ENCODE data around the gene KIF6.
"Not testable (repeated sequence)": the region's sequence is repeated elsewhere in the genome, so short reads cannot be mapped to it uniquely, and the experiment has no call there.

KIF6 gene

DNA sequence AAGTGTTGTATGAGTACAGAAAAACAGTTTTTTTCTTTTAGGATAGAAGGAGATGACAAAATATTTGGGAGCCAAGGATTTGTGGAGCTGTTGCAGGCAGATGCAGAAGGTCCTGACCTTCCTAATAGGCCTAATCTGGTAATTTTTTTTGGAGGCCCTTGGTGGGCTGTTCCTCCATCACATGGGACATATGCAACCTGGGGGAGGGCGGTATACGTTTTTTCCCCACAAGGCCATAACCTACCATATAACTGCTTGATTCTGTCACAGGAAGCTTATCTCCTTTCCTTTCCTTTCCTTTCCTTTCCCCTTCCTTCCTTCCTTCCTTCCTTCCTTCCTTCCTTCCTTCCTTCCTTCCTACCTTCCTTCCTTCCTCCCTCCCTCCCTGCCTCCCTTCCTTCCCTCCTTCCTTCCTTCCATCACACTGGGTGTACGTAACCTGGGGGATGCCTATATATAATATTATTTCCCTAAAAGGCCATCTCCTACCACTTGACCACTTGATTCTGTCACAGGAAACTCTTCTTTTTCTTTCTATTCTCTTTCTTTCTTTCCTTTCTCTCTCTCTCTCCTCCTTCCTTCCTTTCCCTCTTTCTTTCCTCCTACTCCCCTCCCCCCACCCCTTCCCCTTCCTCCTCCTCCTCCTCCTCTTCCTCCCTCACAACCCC is 217.7 kb downstream of the KIF6 start:
- no peaks in the 10 kb centered on the region for H3K4me1 ChIP-seq (ENCODE audit: control insufficient read depth, insufficient read depth, low read length)
- no peak overlapping the region for H3K9ac ChIP-seq (ENCODE audit: low read depth, low read length)
- no peak overlapping the region for H3K4me3 ChIP-seq (ENCODE audit: low read depth, low read length)
- peaks cover 4% of the 10 kb centered on the region for H3K36me3 ChIP-seq (ENCODE audit: control insufficient read depth, insufficient read depth, low read length)
- peaks cover 3% of the 10 kb centered on the region for H3K9me3 ChIP-seq (ENCODE audit: control insufficient read depth, insufficient read depth, low read length)
- no peaks in the 10 kb centered on the region for H3K27me3 ChIP-seq (ENCODE audit: control insufficient read depth, insufficient read depth, low read length)

DNA sequence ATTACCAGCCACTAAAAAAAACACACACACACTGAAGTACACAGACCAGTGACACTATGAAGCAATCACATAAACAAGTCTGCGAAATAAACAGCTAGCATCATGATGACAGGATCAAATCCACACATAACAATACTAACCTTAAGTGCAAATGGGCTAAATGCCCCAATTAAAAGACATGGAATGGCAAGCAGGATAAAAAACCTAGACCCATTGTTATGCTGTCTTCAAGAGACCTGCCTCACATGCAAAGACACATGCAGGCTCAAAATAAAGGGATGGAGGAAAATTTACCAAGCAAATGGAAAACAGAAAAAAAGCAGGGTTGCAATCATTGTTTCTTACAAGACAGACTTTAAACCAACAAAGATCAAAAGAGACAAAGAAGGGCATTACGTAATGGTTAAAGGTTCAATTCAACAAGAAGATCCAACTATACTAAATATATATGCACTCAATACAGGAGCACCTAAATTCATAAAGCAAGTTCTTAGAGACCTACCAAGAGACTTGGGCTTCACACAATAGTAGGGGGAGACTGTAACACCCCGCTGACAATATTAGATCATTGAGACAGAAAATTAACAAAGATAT is 222.7 kb downstream of the KIF6 start:
- not testable (repeated sequence) for H3K4me3 ChIP-seq (ENCODE audit: low read depth, low read length); H3K9me3 ChIP-seq (ENCODE audit: control insufficient read depth, insufficient read depth, low read length); H3K9ac ChIP-seq (ENCODE audit: low read depth, low read length); H3K4me1 ChIP-seq (ENCODE audit: control insufficient read depth, insufficient read depth, low read length); H3K36me3 ChIP-seq (ENCODE audit: control insufficient read depth, insufficient read depth, low read length); H3K27me3 ChIP-seq (ENCODE audit: control insufficient read depth, insufficient read depth, low read length)

DNA sequence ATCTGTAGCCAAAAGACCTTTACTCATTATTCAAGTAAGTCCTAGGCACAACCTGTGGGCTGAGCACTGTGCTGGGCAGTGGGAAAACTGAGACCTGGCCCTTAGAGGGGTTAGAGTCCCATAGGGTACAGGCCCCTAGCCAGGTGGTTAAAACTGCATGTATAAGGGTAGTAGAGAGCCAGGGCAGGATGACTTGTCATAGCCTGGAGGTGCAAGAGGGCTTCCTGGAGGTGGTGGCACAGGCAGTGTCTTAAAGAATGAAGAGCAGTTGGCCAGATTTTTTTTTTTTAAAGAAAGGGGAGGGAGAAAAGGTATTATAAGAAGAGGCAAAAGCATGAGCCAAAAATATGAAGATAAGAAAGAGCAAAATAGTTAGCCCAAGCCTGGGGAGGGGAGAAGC is 226.2 kb downstream of the KIF6 start:
- Histone ChIP-seq H3K36me3 (ENCODE audit: control insufficient read depth, insufficient read depth, low read length) (no peaks in the 10 kb centered on the region), H3K9me3 (ENCODE audit: control insufficient read depth, insufficient read depth, low read length) (peaks cover 5% of the 10 kb centered on the region), H3K4me1 (ENCODE audit: control insufficient read depth, insufficient read depth, low read length) (peaks cover 7% of the 10 kb centered on the region), H3K9ac (ENCODE audit: low read depth, low read length) (no peak overlapping the region), H3K4me3 (ENCODE audit: low read depth, low read length) (no peak overlapping the region), H3K27me3 (ENCODE audit: control insufficient read depth, insufficient read depth, low read length) (no peaks in the 10 kb centered on the region)

- peaks cover 5% of the 10 kb centered on the region for H3K9me3 ChIP-seq (ENCODE audit: control insufficient read depth, insufficient read depth, low read length)
- no peak overlapping the region for H3K9ac ChIP-seq (ENCODE audit: low read depth, low read length)
- H3K4me3 ChIP-seq (ENCODE audit: low read depth, low read length), result no peak overlapping the region
- H3K4me1 ChIP-seq (ENCODE audit: control insufficient read depth, insufficient read depth, low read length), result peaks cover 7% of the 10 kb centered on the region
- H3K27me3 ChIP-seq (ENCODE audit: control insufficient read depth, insufficient read depth, low read length), result no peaks in the 10 kb centered on the region
- H3K36me3 ChIP-seq (ENCODE audit: control insufficient read depth, insufficient read depth, low read length), result no peaks in the 10 kb centered on the region
Measured at GRCh38 chr6:39498096-39498495, 227.1 kb downstream of the KIF6 start.

GRCh38 chr6:39496915-39497314 is 228.3 kb downstream of the KIF6 start:
- no peak overlapping the region for H3K9ac ChIP-seq (ENCODE audit: low read depth, low read length)
- H3K4me1 ChIP-seq (ENCODE audit: control insufficient read depth, insufficient read depth, low read length), result peaks cover 7% of the 10 kb centered on the region
- peaks cover 5% of the 10 kb centered on the region for H3K9me3 ChIP-seq (ENCODE audit: control insufficient read depth, insufficient read depth, low read length)
- no peaks in the 10 kb centered on the region for H3K36me3 ChIP-seq (ENCODE audit: control insufficient read depth, insufficient read depth, low read length)
- H3K4me3 ChIP-seq (ENCODE audit: low read depth, low read length), result no peak overlapping the region
- no peaks in the 10 kb centered on the region for H3K27me3 ChIP-seq (ENCODE audit: control insufficient read depth, insufficient read depth, low read length)

DNA sequence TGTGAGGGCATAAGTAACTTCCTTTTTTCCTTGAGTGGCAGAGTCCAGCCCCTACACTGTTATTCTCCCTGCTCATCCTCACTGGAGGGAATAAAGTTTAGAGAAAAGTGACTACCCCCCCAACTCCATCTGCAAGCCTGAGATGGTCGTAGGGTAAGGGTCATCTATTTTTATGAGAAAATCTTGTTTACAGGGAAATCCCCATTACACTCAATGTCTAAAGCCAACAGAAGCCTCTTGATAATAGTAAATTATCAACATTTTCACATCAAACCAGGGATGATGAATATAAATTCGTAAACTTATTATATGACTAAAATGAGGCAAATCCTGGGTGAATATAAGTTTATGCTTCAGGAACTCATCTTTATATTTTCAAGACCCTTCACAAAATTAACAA is 228.8 kb downstream of the KIF6 start:
- H3K9me3 ChIP-seq (ENCODE audit: control insufficient read depth, insufficient read depth, low read length), result peaks cover 2% of the 10 kb centered on the region
- peaks cover 7% of the 10 kb centered on the region for H3K4me1 ChIP-seq (ENCODE audit: control insufficient read depth, insufficient read depth, low read length)
- H3K36me3 ChIP-seq (ENCODE audit: control insufficient read depth, insufficient read depth, low read length), result no peaks in the 10 kb centered on the region
- H3K27me3 ChIP-seq (ENCODE audit: control insufficient read depth, insufficient read depth, low read length), result no peaks in the 10 kb centered on the region
- no peak overlapping the region for H3K4me3 ChIP-seq (ENCODE audit: low read depth, low read length)
- no peak overlapping the region for H3K9ac ChIP-seq (ENCODE audit: low read depth, low read length)

DNA sequence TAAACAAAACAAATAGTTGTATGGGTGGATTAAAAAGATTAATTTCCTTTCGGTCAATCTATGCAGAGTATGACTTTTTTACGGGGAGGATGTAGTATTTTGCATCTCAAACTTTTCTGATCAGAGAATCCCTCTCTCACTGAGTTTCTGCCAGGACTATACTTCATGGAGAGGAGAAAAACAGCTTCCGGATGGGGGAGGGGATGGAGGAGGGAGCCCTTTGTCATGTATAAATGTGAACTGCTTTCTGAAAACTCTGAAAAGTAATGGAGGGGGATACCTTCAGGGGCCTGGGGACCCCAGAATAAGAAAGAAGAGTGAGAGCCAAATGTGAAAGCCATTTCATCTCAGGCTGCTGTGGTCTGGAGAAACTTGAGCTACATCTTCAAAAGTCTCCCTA is 229.6 kb downstream of the KIF6 start:
- Histone ChIP-seq H3K9me3 (ENCODE audit: control insufficient read depth, insufficient read depth, low read length) (no peaks in the 10 kb centered on the region), H3K27me3 (ENCODE audit: control insufficient read depth, insufficient read depth, low read length) (no peaks in the 10 kb centered on the region), H3K36me3 (ENCODE audit: control insufficient read depth, insufficient read depth, low read length) (no peaks in the 10 kb centered on the region), H3K4me1 (ENCODE audit: control insufficient read depth, insufficient read depth, low read length) (peaks cover 7% of the 10 kb centered on the region), H3K9ac (ENCODE audit: low read depth, low read length) (no peak overlapping the region), H3K4me3 (ENCODE audit: low read depth, low read length) (no peak overlapping the region)

- no peak overlapping the region for H3K9ac ChIP-seq (ENCODE audit: low read depth, low read length)
Measured at GRCh38 chr6:39494998-39495397, 230.2 kb downstream of the KIF6 start.

DNA sequence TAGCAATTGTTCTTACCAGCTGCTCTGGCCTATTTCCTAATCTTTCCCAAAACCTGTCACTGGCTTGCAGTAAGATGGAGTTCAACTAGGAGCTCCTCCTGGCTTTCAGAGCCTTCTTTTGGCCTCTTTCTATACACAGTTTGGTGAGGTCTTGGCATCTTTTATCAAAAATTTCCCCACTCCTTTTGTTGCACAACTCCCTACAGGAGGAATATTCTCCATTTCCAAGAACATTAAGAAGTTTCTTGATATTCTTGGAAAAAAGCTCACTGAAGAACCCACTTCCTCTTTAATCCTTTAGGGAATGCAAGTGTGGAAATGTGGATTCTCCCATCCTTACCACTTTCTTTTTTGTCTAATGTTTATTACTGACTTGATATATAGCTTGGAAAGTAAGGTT is 231.4 kb downstream of the KIF6 start:
- Histone ChIP-seq H3K4me3 (ENCODE audit: low read depth, low read length) (no peak overlapping the region), H3K4me1 (ENCODE audit: control insufficient read depth, insufficient read depth, low read length) (peaks cover 7% of the 10 kb centered on the region), H3K9me3 (ENCODE audit: control insufficient read depth, insufficient read depth, low read length) (no peaks in the 10 kb centered on the region), H3K9ac (ENCODE audit: low read depth, low read length) (no peak overlapping the region), H3K36me3 (ENCODE audit: control insufficient read depth, insufficient read depth, low read length) (no peaks in the 10 kb centered on the region), H3K27me3 (ENCODE audit: control insufficient read depth, insufficient read depth, low read length) (no peaks in the 10 kb centered on the region)

More at GRCh38 chr6:39494998-39495397, 230.2 kb downstream of the KIF6 start:
- Histone ChIP-seq H3K27me3 (ENCODE audit: control insufficient read depth, insufficient read depth, low read length) (no peaks in the 10 kb centered on the region), H3K36me3 (ENCODE audit: control insufficient read depth, insufficient read depth, low read length) (no peaks in the 10 kb centered on the region), H3K9me3 (ENCODE audit: control insufficient read depth, insufficient read depth, low read length) (no peaks in the 10 kb centered on the region), H3K4me1 (ENCODE audit: control insufficient read depth, insufficient read depth, low read length) (peaks cover 7% of the 10 kb centered on the region), H3K4me3 (ENCODE audit: low read depth, low read length) (no peak overlapping the region)

DNA sequence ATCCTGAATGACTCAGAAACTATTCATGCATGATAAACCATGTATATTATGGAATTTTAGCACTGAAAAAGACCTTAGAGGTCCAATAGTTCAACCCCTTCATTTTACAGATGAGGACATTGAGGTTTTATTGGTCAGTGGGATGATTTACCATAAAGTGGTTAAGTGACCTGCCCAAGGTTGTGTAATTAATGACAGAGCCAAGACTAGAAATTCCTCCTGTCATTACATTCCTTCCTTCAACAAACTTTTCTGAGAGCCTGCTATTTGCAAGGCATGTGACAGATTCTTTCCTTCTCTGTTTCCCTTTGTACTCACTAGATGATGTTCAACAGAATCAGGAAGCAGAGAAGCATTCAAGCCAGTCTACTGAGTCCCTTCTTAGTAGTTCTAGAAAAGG is 232.0 kb downstream of the KIF6 start:
- no peak overlapping the region for H3K4me3 ChIP-seq (ENCODE audit: low read depth, low read length)
- H3K9ac ChIP-seq (ENCODE audit: low read depth, low read length), result no peak overlapping the region
- peaks cover 7% of the 10 kb centered on the region for H3K4me1 ChIP-seq (ENCODE audit: control insufficient read depth, insufficient read depth, low read length)
- no peaks in the 10 kb centered on the region for H3K27me3 ChIP-seq (ENCODE audit: control insufficient read depth, insufficient read depth, low read length)
- no peaks in the 10 kb centered on the region for H3K9me3 ChIP-seq (ENCODE audit: control insufficient read depth, insufficient read depth, low read length)
- no peaks in the 10 kb centered on the region for H3K36me3 ChIP-seq (ENCODE audit: control insufficient read depth, insufficient read depth, low read length)

DNA sequence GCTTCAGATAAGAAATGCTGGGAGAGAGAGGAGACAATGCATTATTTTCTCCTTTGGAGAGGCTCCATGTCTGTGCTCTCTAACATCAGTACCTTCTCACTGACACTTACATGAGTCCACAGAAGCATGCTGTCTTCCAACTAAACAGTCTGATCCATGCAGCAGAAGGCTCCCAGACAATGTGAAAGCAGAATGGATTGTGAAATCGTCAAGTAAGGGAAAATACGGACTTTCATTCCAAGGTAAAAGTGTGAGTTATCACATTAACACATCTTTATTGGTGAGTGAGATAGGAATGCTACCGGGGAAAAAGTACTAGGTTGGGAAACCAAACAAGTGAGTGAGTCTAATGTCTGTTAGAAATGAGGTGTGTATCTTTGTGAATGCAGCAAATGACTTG is 235.1 kb downstream of the KIF6 start:
- Histone ChIP-seq H3K4me3 (ENCODE audit: low read depth, low read length) (no peak overlapping the region), H3K36me3 (ENCODE audit: control insufficient read depth, insufficient read depth, low read length) (no peaks in the 10 kb centered on the region), H3K9me3 (ENCODE audit: control insufficient read depth, insufficient read depth, low read length) (no peaks in the 10 kb centered on the region), H3K9ac (ENCODE audit: low read depth, low read length) (no peak overlapping the region), H3K27me3 (ENCODE audit: control insufficient read depth, insufficient read depth, low read length) (no peaks in the 10 kb centered on the region), H3K4me1 (ENCODE audit: control insufficient read depth, insufficient read depth, low read length) (peaks cover 3% of the 10 kb centered on the region)

DNA sequence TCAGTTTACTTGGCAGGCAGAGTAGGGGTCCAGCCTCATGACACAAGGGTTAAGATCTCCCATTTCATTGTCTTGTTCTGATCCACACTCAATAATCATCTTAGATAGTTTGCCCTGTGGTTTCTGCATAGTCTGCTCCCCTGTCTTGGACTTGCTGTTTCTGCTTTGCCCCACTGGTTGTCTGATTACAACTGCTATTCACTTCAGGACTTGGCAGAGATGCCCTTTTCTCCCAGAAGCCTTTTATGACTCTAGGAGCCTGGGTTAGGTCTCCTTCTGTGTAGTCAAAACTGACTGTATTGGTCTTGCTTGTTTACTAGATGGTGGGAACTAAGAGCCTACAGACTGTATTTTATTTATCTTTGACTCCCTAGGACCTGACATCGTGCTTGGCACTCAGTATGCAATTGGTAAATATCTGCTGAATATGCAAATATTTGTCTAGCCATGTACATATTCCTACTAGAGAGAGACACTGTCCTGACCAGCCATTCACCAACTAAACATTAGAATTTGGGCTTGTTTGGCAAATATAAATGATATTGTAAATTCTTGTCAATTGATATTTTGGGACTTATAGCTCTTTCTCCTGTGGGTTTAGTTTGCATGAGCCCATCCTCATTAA is 236.8 kb downstream of the KIF6 start:
- H3K9me3 ChIP-seq (ENCODE audit: control insufficient read depth, insufficient read depth, low read length), result no peaks in the 10 kb centered on the region
- H3K27me3 ChIP-seq (ENCODE audit: control insufficient read depth, insufficient read depth, low read length), result no peaks in the 10 kb centered on the region
- H3K9ac ChIP-seq (ENCODE audit: low read depth, low read length), result no peak overlapping the region
- no peak overlapping the region for H3K4me3 ChIP-seq (ENCODE audit: low read depth, low read length)
- H3K36me3 ChIP-seq (ENCODE audit: control insufficient read depth, insufficient read depth, low read length), result no peaks in the 10 kb centered on the region
- no peaks in the 10 kb centered on the region for H3K4me1 ChIP-seq (ENCODE audit: control insufficient read depth, insufficient read depth, low read length)

Measured in iPS-15b (cell line).